Stimulated activated CD8-positive, alpha-beta memory T cell treated with anti-CD3 and anti-CD28 coated beads, Interleukin-7, amount 100 ng/mL, for 4 hours (primary cell): Measurements from ENCODE around the gene SP6.
A peak's percentile ranks its signal among the peaks of the same experiment; 100 is the strongest.

Source experiments
- DNase-seq, 2 donors: peaks; one replicate each; pipeline ENCODE4 v3.0.0-alpha.2; 2020; ENCODE audit warnings: low read depth in 2 of 2

The SP6 gene

GRCh38 chr17:47836601-47837000 lies 14.4 kb downstream of the SP6 start:
- DNase-seq: no peak

GRCh38 chr17:47834756-47835155 lies 16.2 kb downstream of the SP6 start:
- no peak for DNase-seq

GRCh38 chr17:47831934-47832327 lies 19.0 kb downstream of the SP6 start:
- no peak for DNase-seq

- peak; percentile 84 to 90 for DNase-seq
Observed at GRCh38 chr17:47831003-47831933, 19.7 kb downstream of the SP6 start, which contains the start of the genes LRRC46 and MRPL10. Gene LRRC46, plus strand, starts transcription at chr17:47831670. Its CDS starts 320 bp downstream, at chr17:47831990. Gene MRPL10, minus strand, starts transcription at chr17:47831541. Its CDS starts 30 bp downstream, at chr17:47831511.

- no peak for DNase-seq
Observed at GRCh38 chr17:47830396-47831002, 20.5 kb downstream of the SP6 start.

- peak; percentile 34 to 36 for DNase-seq
Observed at GRCh38 chr17:47829870-47830269, 21.1 kb downstream of the SP6 start.

GRCh38 chr17:47823519-47823918 lies 27.4 kb downstream of the SP6 start:
- DNase-seq: no peak

GRCh38 chr17:47822785-47823184 lies 28.2 kb downstream of the SP6 start:
- no peak for DNase-seq

- DNase-seq: peak; percentile 57 to 74
Observed at GRCh38 chr17:47821424-47822391, 29.3 kb downstream of the SP6 start, which contains the start of gene OSBPL7. Gene OSBPL7, minus strand, starts transcription at chr17:47821794. Its CDS starts 1,516 bp downstream, at chr17:47820278.

GRCh38 chr17:47821031-47821423 lies 29.9 kb downstream of the SP6 start:
- no peak for DNase-seq

- DNase-seq: no peak
Observed at GRCh38 chr17:47820033-47820789, 30.8 kb downstream of the SP6 start.

GRCh38 chr17:47819475-47819874 lies 31.5 kb downstream of the SP6 start:
- DNase-seq: no peak

- no peak for DNase-seq
Observed at GRCh38 chr17:47818002-47818695, 32.8 kb downstream of the SP6 start.

GRCh38 chr17:47816947-47817346 lies 34.0 kb downstream of the SP6 start:
- no peak for DNase-seq

- DNase-seq: no peak
Observed at GRCh38 chr17:47816111-47816735, 34.7 kb downstream of the SP6 start.

- no peak for DNase-seq
Observed at GRCh38 chr17:47815106-47815918, 35.7 kb downstream of the SP6 start.

- no peak for DNase-seq
Observed at GRCh38 chr17:47813512-47814031, 37.4 kb downstream of the SP6 start.

GRCh38 chr17:47813077-47813476 lies 37.9 kb downstream of the SP6 start:
- no peak for DNase-seq
